NCI-H345 treated with DMSO at 0.1 percent for 48 hours (cell line): ENCODE measurements around the gene MCC.
"Not testable (repeated sequence)": the region's sequence is repeated elsewhere in the genome, so short reads cannot be mapped to it uniquely, and the experiment has no call there.

Experiments used
- DNase-seq: peaks from one replicate; lab custom pipeline; 2025; ENCODE audit not compliant: unreplicated experiment; lab: John Stamatoyannopoulos, UW

MCC gene

DNA sequence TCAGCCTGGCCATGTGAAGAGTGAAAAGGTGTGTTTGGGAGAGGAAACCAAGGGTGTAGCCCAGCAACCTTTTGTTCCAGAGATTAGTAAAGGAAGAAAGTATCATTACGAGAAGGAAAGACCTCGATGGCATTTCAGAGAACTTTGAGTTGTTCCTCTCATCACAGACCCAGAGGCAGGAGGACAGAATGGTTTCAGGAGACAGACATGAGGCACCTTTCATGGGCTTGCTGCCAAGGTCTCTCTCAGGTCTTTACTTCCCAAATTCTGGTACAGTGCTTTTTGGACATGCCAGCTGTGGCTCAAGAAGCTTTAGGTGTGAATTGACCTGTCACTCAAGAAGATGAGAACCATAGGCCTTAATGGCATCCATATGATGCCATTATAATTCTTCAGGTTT lies 2.8 kb upstream of the MCC start:
- DNase-seq, result no peak

DNA sequence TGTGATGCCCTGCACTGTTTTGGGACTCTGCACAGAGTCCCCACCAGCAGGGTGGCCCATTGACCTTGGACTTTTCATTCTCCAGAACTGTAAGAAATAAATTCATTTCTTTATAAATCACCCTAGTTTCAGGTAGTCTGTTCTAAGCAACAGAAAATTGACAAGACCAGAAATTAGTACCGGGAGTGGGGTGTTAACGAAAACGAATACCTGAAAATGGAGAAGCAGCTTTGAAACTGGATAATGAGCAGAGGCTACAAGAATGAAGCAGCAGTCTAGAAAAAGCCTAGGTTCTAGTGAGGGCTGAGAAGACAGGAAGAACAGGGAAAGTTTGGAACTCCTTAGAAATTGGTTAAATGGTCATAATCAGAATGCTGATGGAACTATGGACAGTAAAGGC lies 2.1 kb upstream of the MCC start:
- DNase-seq, result no peak

DNA sequence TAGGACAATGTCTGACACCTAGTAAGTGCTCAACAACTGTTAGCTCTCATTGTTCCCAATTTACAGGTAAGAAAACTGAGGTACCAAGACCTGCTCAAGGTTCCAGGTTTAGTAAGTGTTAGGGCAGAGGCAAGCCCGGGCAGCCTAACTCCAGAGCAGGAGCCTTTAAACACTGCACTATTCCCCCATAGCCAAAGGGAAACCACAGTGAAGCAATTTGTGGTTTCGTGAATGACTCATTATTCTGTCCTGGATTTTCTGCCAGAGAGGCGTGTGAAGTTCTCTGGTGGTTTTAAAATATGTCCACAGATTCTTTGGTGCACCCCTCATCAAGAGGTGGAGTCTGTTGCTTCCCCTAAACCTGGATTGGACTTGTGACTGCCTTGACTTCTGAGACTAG lies 1.0 kb upstream of the MCC start:
- DNase-seq, result no peak

- no peak for DNase-seq
These were observed 462 bp upstream of the MCC start for GRCh38 chr5:113488645-113489184.

DNA sequence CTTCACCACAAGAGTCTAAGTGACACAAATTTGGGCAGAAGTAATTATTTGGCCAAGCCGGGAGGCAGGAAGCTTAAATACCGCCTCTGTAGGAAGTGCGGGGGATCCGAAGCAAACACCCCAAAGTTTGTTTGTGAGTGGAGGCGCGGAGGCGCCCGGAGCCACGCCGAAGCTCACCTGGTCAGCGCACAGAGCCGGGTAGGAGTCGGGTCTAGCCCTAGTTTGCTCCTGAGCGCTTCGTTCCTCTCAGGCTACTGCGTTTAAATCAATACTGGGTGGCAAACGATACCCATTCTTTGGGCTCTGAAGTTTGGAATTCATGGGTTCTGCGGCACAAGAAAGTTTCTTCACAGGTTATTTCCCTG lies 855 bp downstream of the MCC start:
- no peak for DNase-seq

- no peak for DNase-seq
These were observed 8.0 kb downstream of the MCC start for GRCh38 chr5:113480243-113480642.

DNA sequence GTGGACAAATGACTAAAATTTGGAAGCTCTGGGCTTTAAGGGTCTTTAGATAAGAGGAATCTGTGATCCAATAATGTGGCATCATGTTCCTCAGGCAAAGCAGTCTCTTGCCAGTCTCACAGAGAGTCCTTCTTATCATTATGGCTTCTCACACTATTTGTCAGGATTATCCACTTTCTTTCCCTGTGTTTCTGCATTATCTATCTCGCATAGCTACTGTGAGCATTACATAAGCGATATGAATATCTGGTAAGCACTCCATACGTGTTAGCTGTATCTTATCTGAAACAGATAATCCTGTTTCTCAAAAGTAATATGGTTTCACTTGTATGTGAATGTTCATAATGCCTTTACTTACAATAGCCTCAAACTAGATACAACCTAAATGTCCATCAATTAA lies 9.6 kb downstream of the MCC start:
- DNase-seq, result no peak

DNA sequence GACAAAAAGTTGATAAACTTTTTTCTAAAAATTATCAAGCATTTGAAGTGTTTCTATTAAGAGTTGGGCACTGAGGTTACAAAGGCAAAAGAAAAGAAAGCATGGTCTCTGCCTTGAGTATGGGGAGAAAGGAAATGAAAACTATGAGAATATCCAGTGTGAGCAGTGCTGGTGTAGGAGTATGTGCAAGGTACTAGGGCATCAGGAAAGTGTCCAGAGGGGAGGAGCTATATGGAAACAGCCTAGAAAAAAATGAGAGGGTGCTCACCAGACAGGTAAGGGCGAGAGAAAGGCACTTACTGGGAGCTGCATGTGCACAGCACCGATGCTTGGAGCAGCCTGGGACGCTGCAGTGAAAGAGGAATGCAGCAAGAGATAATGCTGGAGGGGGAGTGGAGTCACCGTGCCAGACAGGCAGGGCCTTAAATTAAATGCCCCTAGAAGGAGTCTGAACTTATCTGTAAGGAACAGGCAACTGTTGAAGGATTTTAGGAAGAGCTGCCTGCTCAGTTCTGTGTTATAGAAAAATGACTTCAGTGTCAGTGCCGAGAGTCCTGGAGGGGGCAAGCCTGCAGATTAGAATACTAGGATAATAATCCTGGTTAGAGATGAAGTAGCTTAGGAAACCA lies 14.0 kb downstream of the MCC start:
- no peak for DNase-seq

- no peak for DNase-seq
These were observed 25.2 kb downstream of the MCC start for GRCh38 chr5:113463032-113463431.

DNA sequence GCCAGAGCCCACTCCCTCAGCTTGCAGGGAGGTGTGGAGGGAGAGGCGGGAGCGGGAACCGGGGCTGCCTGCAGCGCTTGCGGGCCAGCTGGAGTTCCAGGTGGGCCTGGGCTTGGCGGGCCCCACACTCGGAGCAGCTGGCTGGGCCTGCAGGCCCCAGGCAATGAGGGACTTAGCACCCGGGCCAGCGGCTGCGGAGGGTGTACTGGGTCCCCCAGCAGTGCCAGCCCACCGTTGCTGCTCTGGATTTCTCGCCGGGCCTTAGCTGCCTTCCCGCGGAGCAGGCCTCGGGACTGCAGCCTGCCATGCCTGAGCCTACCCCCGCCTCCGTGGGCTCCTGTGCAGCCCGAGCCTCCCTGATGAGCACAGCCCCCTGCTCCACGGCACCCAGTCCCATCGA lies 31.1 kb downstream of the MCC start:
- not testable (repeated sequence) for DNase-seq

DNA sequence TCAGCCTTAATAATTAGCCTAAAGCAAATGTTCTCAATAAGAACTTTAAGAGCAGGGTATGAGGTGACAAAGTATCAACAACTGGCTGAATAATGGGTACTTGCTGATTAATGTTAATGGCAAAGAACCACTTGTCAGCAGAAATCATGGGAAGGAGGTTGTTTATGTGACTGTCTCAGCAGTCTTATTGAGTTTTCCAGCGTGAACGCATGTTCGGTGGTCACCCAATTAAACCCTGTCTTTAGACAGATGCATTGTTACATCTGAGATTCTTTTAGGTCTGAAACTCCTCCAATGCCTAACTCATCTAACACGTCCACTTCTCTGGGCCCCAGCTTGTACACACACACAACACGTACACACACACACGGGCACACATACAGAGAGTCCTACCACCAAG lies 35.3 kb downstream of the MCC start:
- no peak for DNase-seq

DNA sequence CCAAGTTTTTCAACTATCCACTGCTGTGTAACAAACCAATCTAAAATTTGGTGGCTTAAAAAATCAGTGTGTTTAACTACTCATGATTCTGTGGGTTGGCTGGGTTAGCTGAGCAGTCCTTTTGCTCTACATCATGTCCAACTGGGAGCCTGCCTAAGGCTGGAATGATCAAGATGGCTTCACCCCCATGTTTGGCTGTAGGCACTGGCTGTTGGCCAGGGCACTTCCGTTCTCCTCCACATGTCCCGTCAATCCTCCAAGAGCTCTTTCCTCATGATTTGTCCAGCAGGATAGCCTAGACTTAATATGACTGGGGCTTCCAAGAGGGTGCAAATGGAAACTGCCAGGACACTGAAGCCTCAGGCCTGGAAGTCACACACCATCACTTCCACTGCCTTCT lies 36.5 kb downstream of the MCC start:
- DNase-seq, result no peak

- no peak for DNase-seq
These were observed 37.3 kb downstream of the MCC start for GRCh38 chr5:113450929-113451328.

GRCh38 chr5:113450462-113450861 lies 37.8 kb downstream of the MCC start:
- DNase-seq, result no peak

DNA sequence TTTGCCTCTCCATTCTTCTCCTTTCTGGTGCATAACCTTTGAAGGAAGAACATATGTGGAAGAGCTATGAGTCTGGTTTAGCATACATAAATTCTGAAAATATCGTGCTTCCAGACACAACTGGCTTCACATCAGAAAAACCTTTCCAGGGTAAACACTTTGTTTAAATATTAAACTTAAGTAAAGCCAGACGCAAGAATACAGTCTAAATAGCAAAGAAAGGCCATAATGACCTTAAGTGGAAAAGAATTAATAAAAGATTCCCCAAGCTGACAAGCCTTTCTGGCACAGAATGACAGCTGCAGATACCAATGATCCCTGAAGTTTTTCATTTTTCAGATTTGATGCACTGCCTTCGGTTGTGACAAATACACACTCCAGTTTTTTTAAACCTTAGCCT lies 40.0 kb downstream of the MCC start:
- no peak for DNase-seq

DNA sequence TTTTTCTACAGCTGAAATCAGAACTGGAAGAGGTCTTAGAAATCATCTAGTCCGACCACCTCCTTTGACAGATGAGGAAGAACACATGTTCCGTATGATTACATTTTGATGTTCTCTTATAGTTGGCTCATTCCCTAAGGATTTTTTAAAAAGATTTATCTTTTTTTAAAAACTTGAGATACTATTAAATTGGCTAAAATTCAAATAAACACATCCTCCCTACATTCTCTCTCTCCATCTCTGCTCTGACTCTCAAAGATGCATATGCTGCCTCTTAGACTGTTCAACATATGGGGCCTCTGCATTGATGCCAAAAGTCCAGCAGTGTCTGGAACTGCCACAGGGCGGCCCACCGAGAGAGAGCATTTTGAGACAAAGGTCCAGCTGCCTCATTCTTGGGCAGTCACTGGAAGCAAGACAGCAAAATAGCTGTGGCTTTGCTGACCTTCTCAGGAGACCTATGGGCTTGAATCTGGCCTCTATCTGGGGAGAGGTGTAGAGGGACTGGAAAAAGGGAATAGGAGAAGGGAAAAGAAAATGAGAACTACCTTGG lies 40.7 kb downstream of the MCC start:
- DNase-seq, result no peak

DNA sequence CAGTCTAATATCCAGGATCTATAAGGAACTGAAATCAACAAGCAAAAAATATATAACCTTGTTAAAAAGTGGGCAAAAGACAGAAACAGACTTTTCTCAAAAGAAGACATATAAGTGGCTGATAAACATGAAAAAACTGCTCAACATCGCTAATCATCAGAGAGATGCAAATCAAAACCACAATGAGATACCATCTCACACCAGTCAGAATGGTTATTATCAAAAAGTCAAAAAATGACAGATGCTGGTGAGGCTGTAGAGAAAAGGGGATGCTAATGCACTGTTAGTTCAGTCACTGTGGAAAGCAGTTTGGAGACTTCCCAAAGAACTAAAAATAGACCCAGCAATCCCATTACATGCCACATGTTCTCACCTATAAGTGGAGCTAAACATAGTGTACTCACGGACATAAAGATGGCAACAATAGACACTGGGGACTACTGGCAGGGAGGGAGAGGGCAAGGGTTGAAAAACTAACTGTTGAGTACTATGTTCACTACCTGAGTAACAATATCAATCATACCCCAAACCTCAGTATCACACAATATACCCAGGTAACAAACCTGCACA lies 41.8 kb downstream of the MCC start:
- no peak for DNase-seq

DNA sequence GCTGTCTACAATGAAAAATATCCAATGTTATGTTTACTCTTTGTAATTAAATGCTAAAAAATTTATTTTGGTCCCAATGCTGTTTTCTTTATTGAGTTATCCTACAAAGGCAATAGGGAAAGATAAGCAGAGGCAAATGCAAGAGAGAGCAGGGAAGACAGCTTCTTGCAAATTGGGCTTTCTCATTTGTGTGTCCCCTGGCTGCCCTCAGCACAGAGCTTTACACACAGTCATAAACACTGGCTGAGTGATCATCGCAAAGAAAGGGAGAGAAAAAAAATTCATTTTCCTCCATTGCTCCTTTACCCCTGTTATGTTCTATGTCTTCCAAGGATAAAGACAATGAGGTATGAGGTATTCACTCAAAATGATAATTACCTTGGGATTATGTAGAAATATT lies 51.1 kb downstream of the MCC start:
- no peak for DNase-seq

DNA sequence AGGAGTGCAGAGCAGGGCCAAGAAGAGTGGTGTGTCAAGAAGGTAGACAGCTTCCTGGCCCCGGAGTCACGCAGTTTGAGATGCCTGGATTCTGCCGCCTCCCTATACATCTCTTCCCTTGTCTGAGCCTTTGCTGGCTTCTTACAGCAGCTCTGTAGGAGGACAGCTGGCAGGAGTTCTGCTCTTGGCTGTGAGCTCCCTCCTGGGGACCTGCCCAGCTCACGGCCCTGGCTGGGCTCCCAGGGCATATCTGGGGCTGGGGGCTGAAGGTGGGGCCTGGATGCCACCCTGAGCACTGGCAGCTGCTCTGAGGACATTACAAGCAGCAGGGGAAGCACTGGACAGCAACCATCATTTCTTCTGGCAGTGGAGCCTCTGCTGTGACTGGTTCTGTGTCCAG lies 52.7 kb downstream of the MCC start:
- DNase-seq, result no peak

DNA sequence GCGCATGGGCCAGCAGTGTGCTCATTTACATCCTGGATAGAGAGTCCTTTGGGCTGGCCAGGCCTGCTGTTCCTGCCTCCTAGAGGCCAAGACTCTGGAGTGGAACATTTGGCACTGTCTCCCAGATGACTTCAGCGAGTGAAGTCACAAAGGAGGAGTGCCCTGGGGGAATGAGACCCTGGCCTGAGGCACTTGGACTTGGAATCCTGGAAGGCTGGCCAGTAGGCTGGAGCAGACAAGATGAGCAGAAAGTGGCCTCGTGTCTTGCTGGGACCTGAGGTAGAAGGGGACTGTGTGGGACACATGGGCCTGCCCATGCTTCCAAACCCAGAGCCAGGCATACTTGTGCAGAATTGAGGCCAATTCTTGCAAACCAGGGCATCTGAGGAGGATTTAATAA lies 53.4 kb downstream of the MCC start, which contains the start of gene TSSK1B:
TSSK1B (minus strand) TSS at position 101 of the 400 bp plus-strand sequence. CDS start 150 bp downstream, outside the sequence.
- DNase-seq, result no peak

DNA sequence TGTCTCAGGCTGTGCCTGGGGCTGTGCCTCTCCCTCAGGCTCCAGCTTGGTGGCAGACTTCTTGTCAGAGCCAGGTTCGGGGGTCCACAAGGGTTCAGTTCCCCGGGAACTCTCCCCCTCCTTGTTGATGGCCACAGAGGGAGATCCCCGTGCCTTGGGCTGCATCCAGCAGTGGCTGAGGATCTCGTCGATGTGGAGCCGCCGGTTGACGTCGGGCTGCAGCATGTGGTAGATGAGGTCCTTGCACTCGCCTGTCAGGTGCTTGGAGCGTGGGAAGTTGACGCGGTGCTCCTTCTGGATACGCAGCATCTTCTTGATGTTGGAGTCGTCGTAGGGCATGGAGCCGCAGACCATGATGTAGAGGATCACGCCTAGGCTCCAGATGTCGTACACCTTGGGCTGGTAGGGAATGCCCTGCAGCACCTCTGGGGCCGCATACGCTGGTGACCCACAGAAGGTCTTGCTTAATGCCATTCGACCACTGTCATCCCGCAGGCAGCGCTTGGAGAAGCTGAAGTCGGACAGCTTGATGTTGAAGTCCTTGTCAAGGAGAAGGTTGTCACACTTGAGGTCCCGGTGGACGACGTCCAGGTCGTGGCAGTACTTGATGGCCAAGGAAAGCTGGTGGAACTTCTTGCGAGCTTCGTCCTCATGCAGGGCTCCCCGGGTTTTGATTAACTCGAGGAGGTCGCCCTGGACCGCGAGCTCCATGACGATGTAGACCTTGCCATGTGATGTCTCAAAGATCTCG lies 54.2 kb downstream of the MCC start:
- no peak for DNase-seq

DNA sequence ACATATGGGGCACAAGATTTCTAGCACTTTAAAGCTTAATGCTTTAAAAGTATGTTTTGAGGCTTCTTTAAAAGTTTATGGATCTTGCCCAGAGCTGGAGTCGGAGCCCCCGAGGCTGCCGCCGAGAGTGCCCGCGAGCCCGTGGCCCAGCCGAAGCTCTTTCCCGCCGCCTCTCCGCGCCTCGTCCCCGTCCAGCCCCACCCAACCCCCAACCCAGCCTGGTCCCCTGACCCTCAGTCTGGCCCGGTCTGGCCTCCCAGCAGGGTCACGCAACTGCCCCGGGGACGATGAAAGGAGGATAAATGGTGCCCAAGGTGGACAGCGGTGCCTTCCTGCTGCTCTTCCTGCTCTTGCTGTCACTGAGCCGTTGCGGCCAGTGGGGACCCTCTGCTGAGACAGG lies 55.2 kb downstream of the MCC start:
- no peak for DNase-seq
